Left lung (tissue), 10 donors: Measurements from ENCODE around the gene OSBP2. TPM values are rescaled to one million over a fixed set of nuclear protein-coding genes. Genes with fewer than 3 reads are reported as not detected.

Experiments
- ATAC-seq: fragments of 200-7000 bp; cut with Tn5 transposase; one replicate; pipeline ENCODE4 v1.9.1; 2020; ENCODE audit warnings: moderate library complexity
- DNase-seq, 4 donors: peaks; one replicate each; pipeline ENCODE4 v3.0.0-alpha.2; 2013 to 2020
- H3K27ac ChIP-seq, 2 donors: fragments of 200-600 bp; sonication (generic) in 1 of 2; one replicate each; pipeline versions ENCODE4 v1.5.0 to v1.8.0; 2020 to 2021
- H3K27me3 ChIP-seq, 2 donors: fragments of 200-600 bp; sonication (generic) in 1 of 2; one replicate each; pipeline versions ENCODE4 v1.5.0 to v1.8.0; 2020 to 2021
- H3K36me3 ChIP-seq, 2 donors: fragments of 200-600 bp; sonication (generic) in 1 of 2; one replicate each; pipeline versions ENCODE4 v1.5.0 to v1.8.0; 2020 to 2021
- H3K4me1 ChIP-seq, 2 donors: fragments of 200-600 bp; one replicate each; pipeline ENCODE4 v1.8.0; 2021
- H3K4me3 ChIP-seq, 2 donors: fragments of 200-600 bp; sonication (generic) in 1 of 2; one replicate each; pipeline versions ENCODE4 v1.5.0 to v1.8.0; 2020 to 2021; ENCODE audit warnings: mild to moderate bottlenecking in 1 of 2
- H3K9me3 ChIP-seq, 2 donors: fragments of 200-600 bp; sonication (generic) in 1 of 2; one replicate each; pipeline versions ENCODE4 v1.5.0 to v1.8.0; 2020 to 2021
- CTCF ChIP-seq, 2 donors: fragments of 200-600 bp; sonication (generic) in 1 of 2; IDR thresholded peaks; one replicate each; pipeline versions ENCODE4 v1.5.0 to v1.8.0; 2021; ENCODE audit warnings: antibody characterized with exemption in 2 of 2
- intact Hi-C, 2 donors: fragments of 100-400 bp; cut with DNase I; formaldehyde crosslinking; loops; one replicate each; pipeline versions ENCODE4 v1.11.2 to v1.14.2; 2022
- polyA plus RNA-seq, 6 donors: library from polyadenylated mRNA; unstranded; fragments of 120-200 nt; gene quantifications; one replicate each; pipeline ENCODE4 v1.2.1, GENCODE V29; 2013; ENCODE audit not compliant: insufficient read length in 6 of 6
- total RNA-seq, 2 donors: library from RNA; stranded (reverse); fragmentation: NEBNext Ultra II Directional; extraction: Animal tissue kit (Norgen Biotek cat#: 25700); gene quantifications; one replicate each; pipeline ENCODE4 v1.2.1, GENCODE V29; 2021
- donor health status: DM: no; HTN: yes; CAD: no.
- donor health status: DM: no; HTN: no; CAD: no.

OSBP2 gene
- total and polyA plus RNA-seq, 8 donors, result 4.0 to 21.0 (median 15.8) TPM

GRCh38 chr22:30754971-30755758, 60.5 kb downstream of the OSBP2 start:
- ATAC-seq, result peak; percentile 90
- Histone ChIP-seq H3K4me3 (no peak overlapping the region), H3K9me3 (no peaks in the 10 kb centered on the region), H3K36me3 (no peaks in the 10 kb centered on the region), H3K27ac (no peak overlapping the region), H3K27me3 (no peaks in the 10 kb centered on the region), H3K4me1 (no peaks in the 10 kb centered on the region)
- peak; percentile 34 to 57 for TF ChIP-seq CTCF (IDR thresholded peaks at IDR 0.05)
- peak in 3 of 4 donors; percentile 18 to 72 (median 44) for DNase-seq
- intact Hi-C loops, result loop anchor here in 1 of 2 donors (10.0 kb wide), 1 partner anchor 120 kb away; the partner anchor contains the start of gene SLC35E4

GRCh38 chr22:30755759-30756124, 61.1 kb downstream of the OSBP2 start:
- intact Hi-C loops, result loop anchor here in 1 of 2 donors (10.0 kb wide), 1 partner anchor 121 kb away; the partner anchor contains the start of gene SLC35E4

GRCh38 chr22:30763815-30764673, 69.4 kb downstream of the OSBP2 start:
- TF ChIP-seq CTCF (IDR thresholded peaks at IDR 0.05), result peak; percentile 23 to 53
- DNase-seq (peak in 2 of 4 donors; percentile 60 to 76), ATAC-seq (peak; percentile 93)
- Histone ChIP-seq H3K27ac (no peak overlapping the region), H3K9me3 (no peaks in the 10 kb centered on the region), H3K4me3 (no peak overlapping the region), H3K36me3 (no peaks in the 10 kb centered on the region), H3K27me3 (no peaks in the 10 kb centered on the region), H3K4me1 (no peaks in the 10 kb centered on the region)
- intact Hi-C loops, result loop anchor here in 1 of 2 donors (10.0 kb wide), 2 partner anchors 131 to 321 kb away; partner anchors contain the start of gene SMTN

More at GRCh38 chr22:30755759-30756124, 61.1 kb downstream of the OSBP2 start:
- Histone ChIP-seq H3K36me3 (no peaks in the 10 kb centered on the region), H3K4me1 (no peaks in the 10 kb centered on the region), H3K9me3 (no peaks in the 10 kb centered on the region), H3K27me3 (no peaks in the 10 kb centered on the region), H3K4me3 (no peak overlapping the region), H3K27ac (no peak overlapping the region)
- TF ChIP-seq CTCF (IDR thresholded peaks at IDR 0.05), result peak in 1 of 2 donors; percentile 0
- ATAC-seq (no peak), DNase-seq (no peak)

- intact Hi-C loops, result loop anchor here in 1 of 2 donors (10.0 kb wide), 2 partner anchors 127 to 317 kb away; partner anchors contain the start of gene SMTN
- Histone ChIP-seq H3K4me3 (no peak overlapping the region), H3K36me3 (no peaks in the 10 kb centered on the region), H3K27me3 (no peaks in the 10 kb centered on the region), H3K9me3 (no peaks in the 10 kb centered on the region), H3K4me1 (no peaks in the 10 kb centered on the region), H3K27ac (no peak overlapping the region)
- no peak for TF ChIP-seq CTCF (IDR thresholded peaks at IDR 0.05)
- no peak for ATAC-seq
- DNase-seq, result no peak
These were observed 73.0 kb downstream of the OSBP2 start for GRCh38 chr22:30767661-30768060.
